ENCODE results near the gene CEP68.

- TF ChIP-seq POLR2A (IDR thresholded peaks at IDR 0.05) (no peak), CTCF (IDR thresholded peaks at IDR 0.05) (no peak)
These were observed 12.0 kb upstream of the CEP68 start for GRCh38 chr2:65044097-65044735.

Measured in esophagus squamous epithelium (tissue), 4 donors.